Measurements from ENCODE around the gene TP53RK.

Gene TP53RK

DNA sequence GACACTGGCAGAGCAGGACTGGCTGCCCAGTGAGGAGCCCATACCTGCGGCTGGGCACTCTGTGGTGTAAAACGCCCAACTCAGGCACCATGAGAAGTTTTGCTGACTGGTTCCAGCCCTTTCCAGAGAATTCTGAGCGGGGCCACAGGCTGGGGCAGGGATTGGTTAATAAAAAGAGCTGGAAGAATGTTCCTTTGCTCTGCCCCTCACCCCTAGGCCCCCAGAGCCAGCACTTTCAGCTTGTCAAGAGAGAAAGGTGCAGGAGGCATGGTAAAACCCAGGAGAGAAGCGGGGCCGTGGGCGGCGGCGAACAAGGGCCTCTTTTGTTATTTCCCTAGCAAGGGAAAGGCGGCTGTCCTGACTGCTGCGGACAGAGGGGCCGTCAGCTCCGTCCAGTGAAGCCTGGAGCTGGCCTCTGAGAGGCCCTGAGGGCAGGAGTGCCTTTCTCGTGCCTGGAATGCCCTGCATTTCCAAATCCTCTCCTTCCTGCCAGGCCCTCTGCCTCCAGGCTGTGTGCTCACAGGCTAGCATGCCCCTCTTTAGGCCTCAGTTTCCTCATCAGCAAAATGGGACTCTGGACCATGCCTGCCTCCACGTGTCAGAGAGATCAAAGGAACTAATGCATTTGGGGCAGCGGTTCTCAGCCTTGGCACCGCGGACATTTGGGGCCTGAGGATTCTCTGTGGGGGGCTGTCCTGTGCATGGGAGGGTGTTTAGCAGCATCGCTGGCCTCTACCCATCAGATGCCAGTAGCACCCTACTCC is 50.9 kb downstream of the TP53RK start:
- no peak for DNase-seq (ENCODE audit: low spot score)

DNA sequence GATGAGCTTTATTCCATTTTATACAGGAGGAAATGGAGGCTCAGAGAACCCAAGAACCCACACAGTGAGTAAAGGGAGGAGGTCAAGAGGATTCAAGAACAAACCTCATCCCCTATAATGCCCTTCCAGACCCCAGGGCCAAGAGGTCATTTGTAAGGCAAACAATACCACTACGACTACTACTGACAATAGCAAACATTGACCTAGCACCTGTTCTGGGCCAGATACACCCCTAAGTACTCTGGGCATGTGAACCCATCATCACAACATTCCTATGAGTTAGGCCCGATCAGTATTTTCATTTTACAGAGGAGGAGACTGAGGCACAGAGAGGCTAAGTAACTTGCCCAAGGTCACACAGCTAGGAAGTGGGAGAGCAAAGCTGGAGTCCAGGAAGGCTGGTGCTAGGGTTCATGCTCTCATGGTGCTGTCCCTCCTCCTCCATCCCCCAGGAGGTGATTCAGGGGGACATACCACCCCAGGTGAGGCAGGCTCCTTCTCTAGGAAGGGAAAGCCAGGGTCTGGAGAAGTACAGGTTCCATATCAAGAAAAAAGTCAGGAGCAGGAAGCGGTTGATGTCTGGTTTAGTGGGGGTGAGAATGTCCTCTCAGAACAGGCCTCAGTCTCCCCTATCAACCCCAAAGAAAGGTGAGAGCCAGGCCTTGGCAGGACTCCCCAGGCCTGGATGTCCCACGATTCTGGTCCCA is 51.7 kb downstream of the TP53RK start:
- DNase-seq (ENCODE audit: low spot score) = no peak

DNA sequence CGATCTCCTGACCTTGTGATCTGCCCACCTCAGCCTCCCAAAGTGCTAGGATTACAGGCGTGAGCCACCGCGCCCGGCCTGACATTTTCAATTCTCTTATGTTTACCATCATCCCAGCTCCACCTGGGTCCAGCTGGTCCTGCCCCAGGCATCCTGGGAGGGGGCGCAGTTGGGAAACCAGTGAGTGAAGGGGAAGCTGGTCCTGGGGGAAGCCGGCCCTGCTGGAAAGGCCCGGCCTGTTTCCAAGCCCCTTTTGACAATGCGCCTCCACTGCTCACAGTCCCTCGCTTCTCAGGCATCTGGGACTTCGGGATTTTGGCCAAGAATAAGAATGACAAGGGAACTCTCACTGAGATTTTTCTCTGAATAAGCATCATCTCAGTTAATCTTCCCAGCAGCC is 52.2 kb downstream of the TP53RK start:
- no peak for DNase-seq (ENCODE audit: low spot score)

DNA sequence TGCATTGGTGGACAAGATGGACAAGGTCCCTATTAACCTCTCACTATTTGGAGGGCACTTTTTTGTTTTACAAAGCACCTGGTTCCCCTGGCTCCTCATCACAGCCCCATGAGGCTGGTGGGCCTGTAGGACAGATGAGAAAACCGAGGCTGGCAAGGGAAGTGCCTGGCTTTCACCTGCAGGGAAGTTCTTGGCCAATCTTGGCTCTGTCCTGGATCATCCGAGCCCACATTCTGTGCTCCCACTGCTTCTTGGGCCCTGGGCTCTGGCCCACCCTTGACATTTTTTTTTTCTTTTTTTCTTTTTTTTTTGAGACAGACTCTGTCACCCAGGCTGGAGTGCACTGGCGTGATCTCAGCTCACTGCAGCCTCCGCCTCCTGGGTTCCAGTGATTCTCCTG is 52.7 kb downstream of the TP53RK start:
- no peak for DNase-seq (ENCODE audit: low spot score)

DNA sequence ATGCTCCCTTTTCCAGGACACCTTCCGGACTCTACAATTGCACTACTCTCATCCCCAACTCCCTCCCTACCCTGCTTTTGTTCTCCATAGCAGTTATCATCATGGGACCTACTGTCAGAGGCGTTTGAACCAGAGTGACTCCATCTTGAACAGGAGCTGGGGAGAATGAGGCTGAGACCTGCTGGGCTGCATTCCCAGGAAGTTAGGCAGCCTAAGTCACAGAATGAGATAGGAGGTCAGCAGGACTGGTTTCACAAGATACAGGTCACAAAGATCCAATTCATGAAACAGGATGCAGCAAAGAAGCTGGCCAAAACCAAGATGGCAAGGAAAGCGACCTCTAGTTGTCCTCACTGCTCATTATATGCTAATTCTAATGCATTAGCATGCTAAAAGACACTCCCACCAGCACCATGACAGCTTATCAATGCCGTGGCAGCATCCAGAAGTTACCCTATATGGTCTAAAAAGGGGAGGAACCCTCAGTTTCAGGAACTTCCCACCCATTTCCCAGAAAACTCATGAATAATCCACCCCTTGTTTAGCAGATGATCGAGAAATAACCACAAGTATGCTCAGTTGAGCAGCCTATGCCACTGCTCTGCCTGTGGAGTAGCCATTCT is 53.6 kb downstream of the TP53RK start:
- DNase-seq (ENCODE audit: low spot score) = no peak

DNA sequence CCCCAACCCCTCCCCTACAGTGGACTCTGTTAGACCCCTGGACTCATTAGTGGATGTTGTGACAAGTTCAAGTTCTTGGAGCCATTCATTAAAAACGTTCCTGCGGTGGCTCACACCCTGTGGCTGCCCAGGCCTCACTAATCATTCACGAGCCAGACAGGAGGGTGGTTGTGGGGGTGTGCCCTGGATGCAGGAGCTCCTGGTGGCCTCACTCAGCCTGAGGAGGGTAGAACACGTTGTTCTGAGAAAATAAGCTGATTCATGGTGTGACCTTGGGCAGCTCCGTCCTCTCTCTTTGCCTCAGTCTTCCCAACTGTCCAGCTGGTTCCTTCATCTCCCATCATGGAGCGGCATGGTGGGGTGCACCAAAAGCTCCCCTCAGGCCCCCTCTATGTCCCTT is 54.7 kb downstream of the TP53RK start:
- no peak for DNase-seq (ENCODE audit: low spot score)

Measured in germinal center (tissue), 1 donor.